ENCODE data around the gene FHOD3. TPM values are rescaled to one million over a fixed set of nuclear protein-coding genes. Genes with fewer than 3 reads are reported as not detected.

Gene FHOD3
- total and polyA plus RNA-seq, 9 of the 15 experiments (the other 6 are each of a cell fraction or from before 2014, with no cell fraction given), result 0.11 TPM; not detected in 8

- TF ChIP-seq PRDM10 (IDR thresholded peaks at IDR 0.05; ENCODE audit: partially characterized antibody) (no peak), PURB (CRISPR knock-in tag; IDR thresholded peaks at IDR 0.05; ENCODE audit: low read depth) (no peak), RNF2 (IDR thresholded peaks at IDR 0.05) (no peak), ZHX1 (conservative IDR thresholded peaks at IDR 0.05; ENCODE audit: low read length) (no peak), TCF7 (IDR thresholded peaks at IDR 0.05; ENCODE audit: borderline replicate concordance) (no peak), ZBTB9 (CRISPR knock-in tag; IDR thresholded peaks at IDR 0.05) (no peak), KAT8 (IDR thresholded peaks at IDR 0.05; ENCODE audit: low read depth) (no peak), BRD4 (IDR thresholded peaks at IDR 0.05) (no peak)
Measured at GRCh38 chr18:36323421-36323820, 25.9 kb downstream of the FHOD3 start (continued).

Measured in K562 (cell line).